ENCODE data around the gene SOX6. TPM values are rescaled to one million over a fixed set of nuclear protein-coding genes. Genes with fewer than 3 reads are reported as not detected.

The SOX6 gene
- total RNA-seq, 4 donors from 2014 or later, result 3.1 to 12.6 (median 7.6) TPM

DNA sequence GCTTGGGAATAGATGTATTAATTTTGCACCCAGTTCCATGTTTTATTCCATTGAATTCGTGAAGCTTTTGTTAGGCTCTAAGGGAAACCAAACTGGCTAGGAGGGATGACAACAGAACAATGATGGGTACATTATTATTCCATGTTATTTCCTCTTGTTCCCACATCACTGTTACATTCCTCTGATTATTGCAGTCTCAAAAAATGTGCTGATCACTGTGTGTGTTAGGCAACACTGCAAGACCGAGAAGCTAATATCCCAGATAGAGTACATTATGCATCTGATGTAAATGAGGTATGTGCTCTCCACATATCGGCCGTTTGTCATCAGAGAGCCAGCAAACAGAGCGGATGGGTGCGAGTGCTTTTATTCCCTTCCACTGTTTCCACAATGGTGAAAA is 327.9 kb downstream of the SOX6 start:
- TF ChIP-seq, protein P1, sequence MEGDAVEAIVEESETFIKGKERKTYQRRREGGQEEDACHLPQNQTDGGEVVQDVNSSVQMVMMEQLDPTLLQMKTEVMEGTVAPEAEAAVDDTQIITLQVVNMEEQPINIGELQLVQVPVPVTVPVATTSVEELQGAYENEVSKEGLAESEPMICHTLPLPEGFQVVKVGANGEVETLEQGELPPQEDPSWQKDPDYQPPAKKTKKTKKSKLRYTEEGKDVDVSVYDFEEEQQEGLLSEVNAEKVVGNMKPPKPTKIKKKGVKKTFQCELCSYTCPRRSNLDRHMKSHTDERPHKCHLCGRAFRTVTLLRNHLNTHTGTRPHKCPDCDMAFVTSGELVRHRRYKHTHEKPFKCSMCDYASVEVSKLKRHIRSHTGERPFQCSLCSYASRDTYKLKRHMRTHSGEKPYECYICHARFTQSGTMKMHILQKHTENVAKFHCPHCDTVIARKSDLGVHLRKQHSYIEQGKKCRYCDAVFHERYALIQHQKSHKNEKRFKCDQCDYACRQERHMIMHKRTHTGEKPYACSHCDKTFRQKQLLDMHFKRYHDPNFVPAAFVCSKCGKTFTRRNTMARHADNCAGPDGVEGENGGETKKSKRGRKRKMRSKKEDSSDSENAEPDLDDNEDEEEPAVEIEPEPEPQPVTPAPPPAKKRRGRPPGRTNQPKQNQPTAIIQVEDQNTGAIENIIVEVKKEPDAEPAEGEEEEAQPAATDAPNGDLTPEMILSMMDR (IDR thresholded peaks at IDR 0.05; ENCODE audit: low read depth), result no peak

DNA sequence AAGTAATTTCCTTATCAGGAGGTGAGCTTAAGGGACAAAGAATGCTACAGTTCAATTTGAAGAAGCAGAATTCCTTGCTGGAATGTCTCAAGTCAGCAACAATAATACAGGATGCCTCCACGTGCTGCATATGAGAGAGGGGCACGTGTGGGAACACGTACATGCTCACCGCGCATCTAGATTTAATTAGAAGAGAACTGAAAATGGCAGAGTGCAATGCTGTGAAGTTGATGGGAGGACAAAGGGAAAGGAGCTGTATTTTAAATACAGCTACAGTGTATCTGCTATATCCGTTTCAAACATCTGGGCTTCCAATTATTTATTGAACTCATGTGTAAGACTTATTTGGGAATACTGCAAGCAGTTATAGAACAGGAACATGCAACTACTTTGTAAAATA is 328.7 kb downstream of the SOX6 start:
- TF ChIP-seq, protein P1 (IDR thresholded peaks at IDR 0.05; ENCODE audit: low read depth), result no peak

DNA sequence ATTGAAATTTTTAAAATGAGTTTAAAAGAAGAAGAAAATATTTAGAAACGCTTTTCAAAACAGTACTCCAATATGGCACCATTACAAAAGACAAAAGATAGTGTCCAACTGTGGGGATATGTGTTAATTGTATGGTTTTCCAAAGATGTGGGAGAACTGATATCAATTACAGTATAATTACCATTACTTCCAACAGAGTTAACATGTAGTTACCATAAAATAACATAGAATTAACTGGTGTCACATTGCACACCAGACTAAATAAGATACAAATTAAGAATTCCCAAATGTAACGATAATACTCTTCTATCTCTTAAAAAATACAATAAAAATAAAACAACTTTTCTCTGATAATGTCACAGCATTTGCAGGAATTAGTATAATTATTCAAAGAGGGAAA is 329.5 kb downstream of the SOX6 start:
- TF ChIP-seq, protein P1 (IDR thresholded peaks at IDR 0.05; ENCODE audit: low read depth), result no peak

DNA sequence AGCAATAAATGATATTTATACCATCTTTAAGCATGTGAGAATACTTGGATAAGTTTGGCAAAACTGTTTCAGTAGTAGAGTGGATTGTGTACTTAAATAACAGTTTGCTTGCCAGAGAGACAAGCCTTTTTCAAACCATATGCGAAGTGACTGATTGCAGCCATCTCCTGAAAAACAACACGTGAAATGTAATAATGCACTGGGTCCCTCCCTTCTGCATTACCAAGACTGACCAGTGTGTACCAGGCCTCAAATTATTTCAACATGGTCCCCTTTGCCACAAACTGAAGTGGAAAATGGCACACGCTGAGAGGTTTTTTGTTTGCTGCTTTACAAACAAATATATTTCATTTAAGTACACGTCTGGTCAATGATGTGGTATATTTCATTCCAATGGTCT is 337.4 kb downstream of the SOX6 start:
- TF ChIP-seq, protein P1 (IDR thresholded peaks at IDR 0.05; ENCODE audit: low read depth), result no peak

DNA sequence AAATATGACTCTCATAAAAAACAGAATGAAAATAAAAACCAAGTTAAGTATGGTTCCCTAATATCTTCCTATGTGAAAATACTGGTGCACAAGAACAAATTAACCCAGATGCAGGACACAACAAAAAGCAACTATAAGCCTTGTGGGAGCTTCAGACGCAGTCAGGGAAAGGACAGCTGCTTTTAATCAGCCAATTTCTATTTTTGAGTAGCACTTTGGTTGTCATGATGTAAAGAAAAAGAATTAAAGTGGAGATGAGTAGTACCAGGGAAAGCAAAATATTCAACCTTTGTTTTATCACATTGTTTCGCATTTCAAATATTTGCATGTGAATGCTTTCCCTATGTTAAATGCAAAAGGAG is 339.9 kb downstream of the SOX6 start:
- TF ChIP-seq, protein P1 (IDR thresholded peaks at IDR 0.05; ENCODE audit: low read depth), result no peak

DNA sequence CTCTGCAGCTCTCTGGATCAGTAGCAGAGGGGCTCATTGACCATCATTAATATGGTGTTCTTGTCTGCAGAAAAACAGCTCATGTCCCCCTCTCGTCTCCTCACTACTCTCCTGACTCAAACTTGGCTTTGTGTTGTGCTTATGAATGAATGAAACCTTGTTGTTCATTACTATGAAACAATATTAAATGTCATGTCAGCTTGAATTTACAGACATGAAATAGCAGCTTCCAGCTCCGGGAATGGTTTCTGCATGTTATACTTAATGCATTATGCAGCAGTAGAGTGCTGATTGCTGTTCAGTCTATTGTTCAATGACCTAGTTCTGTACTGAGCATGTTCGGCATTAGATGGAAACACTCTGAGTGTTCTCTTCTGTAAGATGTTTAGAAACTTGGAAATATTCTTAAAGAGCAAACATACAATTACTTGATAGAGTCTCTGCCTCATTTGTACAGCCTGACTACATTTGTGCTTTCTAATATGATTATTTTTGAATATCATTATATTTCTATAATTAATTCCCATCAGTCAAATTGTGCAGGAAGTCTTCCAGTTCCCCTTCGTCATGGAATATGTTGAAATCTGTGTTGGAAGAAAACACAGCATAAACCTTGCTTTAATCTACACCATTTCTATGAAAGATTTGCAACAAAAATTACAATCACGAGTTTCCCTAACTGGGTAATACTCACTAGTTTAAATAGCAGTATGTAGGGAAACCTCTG is 340.4 kb downstream of the SOX6 start:
- TF ChIP-seq, protein P1 (IDR thresholded peaks at IDR 0.05; ENCODE audit: low read depth), result no peak

DNA sequence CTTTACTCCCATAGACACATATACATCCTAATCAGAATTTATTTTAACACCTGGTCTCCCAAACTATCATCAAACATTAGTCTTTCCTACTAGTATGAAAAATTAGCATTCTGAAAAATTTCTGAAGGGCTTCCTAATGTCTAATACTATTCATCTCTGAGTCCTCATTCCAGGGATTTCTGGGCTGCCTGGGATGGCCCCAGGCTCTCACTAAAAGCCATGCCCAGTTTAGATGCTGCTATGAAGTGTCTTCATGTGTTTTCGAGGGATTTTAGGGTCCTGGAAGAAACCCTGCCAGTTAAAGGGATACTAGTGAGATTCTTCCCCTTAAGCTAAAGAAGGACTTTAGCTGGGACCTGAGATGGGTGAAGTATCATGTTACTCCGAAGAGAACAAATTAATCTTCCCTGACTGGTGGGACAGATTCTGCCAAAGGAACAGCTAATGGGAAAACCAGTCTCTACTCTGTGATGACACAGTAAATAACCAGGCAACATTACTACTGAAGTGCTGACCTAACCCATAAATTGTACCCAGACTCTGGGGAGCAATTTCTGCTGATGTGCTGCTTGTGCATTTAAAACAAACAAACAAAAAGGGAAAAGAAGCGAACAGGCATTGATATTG is 342.6 kb downstream of the SOX6 start:
- TF ChIP-seq, protein P1 (IDR thresholded peaks at IDR 0.05; ENCODE audit: low read depth), result no peak
